Smooth muscle cell (in vitro differentiated cells): ENCODE measurements around the gene UBE2L3. TPM values are rescaled to one million over a fixed set of nuclear protein-coding genes. Genes with fewer than 3 reads are reported as not detected.
A peak's percentile ranks its signal among the peaks of the same experiment; 100 is the strongest.

Source experiments
- DNase-seq: peaks from one replicate; lab custom pipeline; 2025; ENCODE audit not compliant: unreplicated experiment; lab: John Stamatoyannopoulos, UW
- H2AFZ ChIP-seq: fragments of 200-600 bp; sonication (generic); 2 replicates; pipeline ENCODE4 v1.6.0; 2016; ENCODE audit warnings: antibody characterized with exemption, low read depth, mild to moderate bottlenecking
- H3F3A ChIP-seq: fragments of 200-600 bp; sonication (generic); 2 replicates; pipeline ENCODE4 v1.6.0; 2017; ENCODE audit warnings: antibody characterized with exemption, low read depth
- H3K27ac ChIP-seq: fragments of 200-600 bp; sonication (generic); 2 replicates; pipeline ENCODE4 v1.5.1; 2016; ENCODE audit warnings: low read depth, mild to moderate bottlenecking
- H3K27me3 ChIP-seq: fragments of 200-600 bp; sonication (generic); 2 replicates; pipeline ENCODE4 v1.6.1; 2016; ENCODE audit warnings: low read depth, mild to moderate bottlenecking
- H3K36me3 ChIP-seq: fragments of 200-600 bp; sonication (generic); 2 replicates; pipeline ENCODE4 v1.5.1; 2016; ENCODE audit warnings: low read depth
- H3K4me1 ChIP-seq: fragments of 200-600 bp; sonication (generic); 2 replicates; pipeline ENCODE4 v1.5.1; 2016; ENCODE audit warnings: low read depth
- H3K4me2 ChIP-seq: fragments of 200-600 bp; sonication (generic); 2 replicates; pipeline ENCODE4 v1.6.0; 2016; ENCODE audit warnings: mild to moderate bottlenecking
- H3K4me3 ChIP-seq: fragments of 200-600 bp; sonication (generic); 2 replicates; pipeline ENCODE4 v1.5.1; 2016; ENCODE audit warnings: mild to moderate bottlenecking
- H3K79me2 ChIP-seq: fragments of 200-600 bp; sonication (generic); 2 replicates; pipeline ENCODE4 v1.6.0; 2016; ENCODE audit warnings: low read depth, mild to moderate bottlenecking
- H3K9ac ChIP-seq: fragments of 200-600 bp; sonication (generic); 2 replicates; pipeline ENCODE4 v1.6.0; 2016; ENCODE audit warnings: low read depth
- H3K9me3 ChIP-seq: fragments of 200-600 bp; sonication (generic); replicated peaks from 2 replicates; pipeline ENCODE4 v1.5.1; 2016; ENCODE audit warnings: low read depth
- H4K20me1 ChIP-seq: fragments of 200-600 bp; sonication (generic); 2 replicates; pipeline ENCODE4 v1.6.0; 2016; ENCODE audit warnings: low read depth
- CTCF ChIP-seq: fragments of 200-600 bp; sonication (generic); IDR thresholded peaks from 2 replicates; pipeline ENCODE4 v1.5.1; 2017; ENCODE audit warnings: borderline replicate concordance, mild to moderate bottlenecking, antibody characterized with exemption; ENCODE audit not compliant: insufficient read depth, poor library complexity, severe bottlenecking
- WGBS: methylation state at CpG from one replicate; pipeline ENCODE4 v1.1.7; 2016; ENCODE audit warnings: low lambda C conversion rate; 5-methylcytosine and 5-hydroxymethylcytosine counted together
- polyA plus RNA-seq: library from polyadenylated mRNA; unstranded; fragments of >200 nt; fragmentation: Nextera tagmentation; extraction: Ambion mirVana; gene quantifications from 2 replicates; pipeline ENCODE4 v1.2.1, GENCODE V29; 2016
- total RNA-seq: library from RNA; depleted of rRNA; stranded (reverse); fragments of >200 nt; gene quantifications from 2 replicates; pipeline ENCODE4 v1.2.3, GENCODE V29; 2014

The UBE2L3 gene
- total and polyA plus RNA-seq, 2 experiments from 2014 or later: 65.4 to 89.3 TPM

GRCh38 chr22:21660904-21661303 lies 93.4 kb downstream of the UBE2L3 start:
- no peak overlapping the region for H3K27ac ChIP-seq
- no peaks in the 10 kb centered on the region for H3K27me3 ChIP-seq
- H3K9me3 ChIP-seq: no peaks in the 10 kb centered on the region
- no peak overlapping the region for H3K4me2 ChIP-seq
- no peaks in the 10 kb centered on the region for H3K79me2 ChIP-seq
- no peak for DNase-seq
- H3F3A ChIP-seq: no peaks in the 10 kb centered on the region
- H2AFZ ChIP-seq: no peak overlapping the region
- H3K4me1 ChIP-seq: peaks cover 13% of the 10 kb centered on the region
- no peaks in the 10 kb centered on the region for H4K20me1 ChIP-seq
- H3K9ac ChIP-seq: no peak overlapping the region
- WGBS: 92% methylated on average over 7 of the region's 7 CpGs
- no peak overlapping the region for H3K4me3 ChIP-seq
- H3K36me3 ChIP-seq: no peaks in the 10 kb centered on the region
- no peak for TF ChIP-seq CTCF

GRCh38 chr22:21661991-21662390 lies 94.5 kb downstream of the UBE2L3 start:
- WGBS: 95% methylated on average over 5 of the region's 5 CpGs
- H3K27me3 ChIP-seq: no peaks in the 10 kb centered on the region
- no peak overlapping the region for H3K4me3 ChIP-seq
- TF ChIP-seq CTCF: no peak
- no peak overlapping the region for H2AFZ ChIP-seq
- no peak overlapping the region for H3K4me2 ChIP-seq
- H4K20me1 ChIP-seq: no peaks in the 10 kb centered on the region
- H3K36me3 ChIP-seq: no peaks in the 10 kb centered on the region
- no peaks in the 10 kb centered on the region for H3K9me3 ChIP-seq
- H3K79me2 ChIP-seq: peaks cover 4% of the 10 kb centered on the region
- peaks cover 13% of the 10 kb centered on the region for H3K4me1 ChIP-seq
- DNase-seq: no peak
- no peak overlapping the region for H3K27ac ChIP-seq
- H3F3A ChIP-seq: no peaks in the 10 kb centered on the region
- no peak overlapping the region for H3K9ac ChIP-seq

- no peak overlapping the region for H3K4me2 ChIP-seq
- H3K36me3 ChIP-seq: no peaks in the 10 kb centered on the region
- no peaks in the 10 kb centered on the region for H3K9me3 ChIP-seq
- H3K27ac ChIP-seq: no peak overlapping the region
- H3K9ac ChIP-seq: no peak overlapping the region
- no peak for DNase-seq
- H3F3A ChIP-seq: no peaks in the 10 kb centered on the region
- H3K27me3 ChIP-seq: no peaks in the 10 kb centered on the region
- 98% methylated on average over 2 of the region's 2 CpGs for WGBS
- H3K4me3 ChIP-seq: no peak overlapping the region
- peaks cover 10% of the 10 kb centered on the region for H3K79me2 ChIP-seq
- H2AFZ ChIP-seq: no peak overlapping the region
- peaks cover 5% of the 10 kb centered on the region for H3K4me1 ChIP-seq
- TF ChIP-seq CTCF: no peak
- H4K20me1 ChIP-seq: no peaks in the 10 kb centered on the region
Observed at GRCh38 chr22:21663738-21664137, 96.2 kb downstream of the UBE2L3 start.

GRCh38 chr22:21665047-21665851 lies 97.7 kb downstream of the UBE2L3 start:
- no peaks in the 10 kb centered on the region for H3F3A ChIP-seq
- peaks cover 10% of the 10 kb centered on the region for H3K79me2 ChIP-seq
- no peak for DNase-seq
- TF ChIP-seq CTCF: no peak
- no peaks in the 10 kb centered on the region for H3K36me3 ChIP-seq
- peak overlapping the region; percentile 87 for H3K27ac ChIP-seq
- H3K27me3 ChIP-seq: no peaks in the 10 kb centered on the region
- H3K9ac ChIP-seq: peak overlapping the region; percentile 93
- H2AFZ ChIP-seq: peak overlapping the region; percentile 94
- H3K9me3 ChIP-seq: no peaks in the 10 kb centered on the region
- peaks cover 5% of the 10 kb centered on the region for H3K4me1 ChIP-seq
- WGBS: 81% methylated on average over 25 of the region's 26 CpGs
- H3K4me3 ChIP-seq: peak overlapping the region; percentile 96
- peak overlapping the region; percentile 95 for H3K4me2 ChIP-seq
- peaks cover 4% of the 10 kb centered on the region for H4K20me1 ChIP-seq
